HG02623 (cell line): ENCODE data around the gene TMEM225B.
"Not testable (repeated sequence)": the region's sequence is repeated elsewhere in the genome, so short reads cannot be mapped to it uniquely, and the experiment has no call there.

Experiments used
- ATAC-seq: cut with Tn5 transposase; IDR thresholded peaks from one replicate; pipeline ENCODE4 v1.9.1; 2021; ENCODE audit warnings: moderate library complexity; ENCODE audit not compliant: unreplicated experiment

TMEM225B gene, protein sequence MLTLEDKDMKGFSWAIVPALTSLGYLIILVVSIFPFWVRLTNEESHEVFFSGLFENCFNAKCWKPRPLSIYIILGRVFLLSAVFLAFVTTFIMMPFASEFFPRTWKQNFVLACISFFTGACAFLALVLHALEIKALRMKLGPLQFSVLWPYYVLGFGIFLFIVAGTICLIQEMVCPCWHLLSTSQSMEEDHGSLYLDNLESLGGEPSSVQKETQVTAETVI

DNA sequence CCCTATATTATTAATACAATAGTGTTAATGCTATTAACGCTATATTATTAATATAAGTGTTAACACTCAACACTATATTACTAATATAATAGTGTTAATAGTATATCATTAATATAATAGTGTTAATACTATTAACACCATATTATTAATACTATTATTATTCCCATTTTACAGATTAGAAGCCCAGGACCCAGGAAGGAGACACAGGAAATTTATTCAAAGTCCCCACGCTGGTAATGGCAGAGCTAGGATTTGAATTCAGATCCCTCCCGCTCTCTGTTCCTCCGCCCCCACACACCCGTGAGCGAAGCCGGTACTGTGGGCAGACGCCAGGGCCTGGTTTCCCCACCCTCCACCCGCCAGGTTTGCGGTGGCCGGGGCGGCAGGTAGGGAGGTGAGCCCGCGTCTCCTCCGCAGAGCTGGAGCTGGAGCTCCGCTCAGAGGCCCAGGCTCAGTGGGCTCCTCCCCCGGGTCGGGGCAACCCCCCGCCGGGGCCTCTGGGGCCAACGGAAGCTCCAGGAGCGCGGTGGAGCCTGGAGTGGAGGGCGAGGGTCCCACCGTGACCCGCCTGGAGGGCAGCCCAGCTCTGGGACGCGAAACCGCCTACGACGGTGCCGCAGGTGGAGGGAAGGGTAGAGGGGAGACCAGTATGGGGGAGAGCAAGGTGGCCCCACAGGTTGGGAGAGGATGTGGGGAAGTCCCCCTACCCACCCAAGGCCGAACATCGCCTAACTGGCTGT lies at the start of gene TMEM225B:
Gene TMEM225B (plus strand): TSS at position 506 of the 740 bp plus-strand sequence. CDS start 6,122 bp downstream, outside the sequence.
- no peak for ATAC-seq

DNA sequence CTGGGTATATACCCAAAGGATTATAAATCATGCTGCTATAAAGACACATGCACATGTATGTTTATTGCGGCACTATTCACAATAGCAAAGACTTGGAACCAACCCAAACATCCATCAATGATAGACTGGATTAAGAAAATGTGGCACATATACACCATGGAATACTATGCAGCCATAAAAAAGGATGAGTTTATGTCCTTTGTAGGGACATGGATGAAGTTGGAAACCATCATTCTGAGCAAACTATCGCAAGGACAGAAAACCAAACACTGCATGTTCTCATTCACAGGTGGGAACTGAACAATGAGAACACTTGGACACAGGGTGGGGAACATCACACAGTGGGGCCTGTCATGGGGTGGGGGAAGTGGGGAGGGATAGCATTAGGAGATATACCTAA lies 48.5 kb upstream of the TMEM225B start:
- not testable (repeated sequence) for ATAC-seq

DNA sequence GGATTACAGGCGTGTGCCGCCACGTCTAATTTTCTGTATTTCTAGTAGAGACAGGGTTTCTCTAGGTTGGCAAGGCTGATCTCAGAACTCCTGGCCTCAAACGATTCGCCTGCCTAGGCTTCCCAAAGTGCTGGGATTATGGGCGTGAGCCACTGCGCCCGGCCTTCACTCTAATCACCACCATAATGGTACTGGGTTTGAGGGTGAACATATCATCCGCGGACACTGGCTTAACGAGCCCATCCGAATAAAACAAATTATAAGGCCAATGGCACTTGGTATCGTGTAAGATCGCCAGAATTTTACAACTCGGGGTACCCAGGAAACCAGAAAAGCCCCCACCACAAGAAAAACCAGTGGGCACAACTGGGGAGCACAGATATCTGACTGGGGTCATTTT lies 46.7 kb upstream of the TMEM225B start:
- ATAC-seq = no peak

DNA sequence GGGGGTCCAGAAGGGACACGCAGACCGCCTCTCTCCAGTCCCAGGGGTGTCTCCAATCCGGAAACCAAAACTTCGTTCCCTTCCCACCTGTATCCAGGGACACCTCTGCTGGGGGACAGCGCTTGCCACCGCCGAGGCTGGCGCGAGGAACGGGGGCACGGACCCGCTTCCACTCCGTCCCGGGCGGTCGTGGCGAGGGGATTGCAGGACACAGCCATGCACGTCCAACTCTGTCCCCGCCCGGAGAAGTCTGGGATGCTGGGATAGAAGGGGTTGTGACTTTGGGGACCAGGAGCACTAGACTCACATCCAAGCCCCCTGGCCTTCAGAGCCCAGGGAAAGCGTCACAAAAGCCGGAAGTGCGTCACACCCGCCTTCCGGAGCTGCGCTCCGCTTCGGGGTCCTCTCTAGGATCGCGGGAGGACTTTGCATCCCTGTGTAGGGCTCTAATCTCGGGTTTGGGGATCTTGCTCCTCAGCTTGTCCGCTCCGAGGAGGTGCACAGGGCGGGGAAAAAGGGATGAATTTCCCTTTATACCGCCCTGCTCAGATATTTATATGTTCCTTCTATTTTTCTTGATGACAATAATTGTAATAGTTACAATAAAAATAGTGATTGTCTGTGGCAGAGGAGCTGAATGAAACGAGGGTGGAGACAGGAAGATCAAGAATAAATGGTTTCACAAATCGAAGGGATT lies 46.2 kb upstream of the TMEM225B start, which contains the start of gene FAM200A:
Gene FAM200A (minus strand): TSS at position 348 of the 697 bp plus-strand sequence. CDS start 3,707 bp downstream, outside the sequence.
- peak; percentile 97 for ATAC-seq

DNA sequence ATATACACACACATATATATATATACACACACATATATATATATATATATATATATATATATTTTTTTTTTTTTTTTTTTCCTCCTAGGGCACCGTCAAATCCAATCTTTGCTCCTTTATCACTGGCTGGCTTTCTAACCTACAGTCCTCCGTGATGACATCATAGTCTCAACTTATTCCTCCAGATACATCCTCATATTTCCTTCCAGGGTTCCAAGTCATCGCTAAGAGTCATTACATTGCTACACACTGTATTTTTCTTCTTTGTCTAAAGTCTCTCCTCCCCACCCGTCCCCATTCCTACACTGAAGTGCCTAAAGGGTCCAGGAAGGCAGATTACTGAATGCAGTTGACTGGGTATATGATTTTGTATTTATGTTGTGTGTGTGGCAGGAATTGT lies 45.0 kb upstream of the TMEM225B start:
- ATAC-seq = no peak

DNA sequence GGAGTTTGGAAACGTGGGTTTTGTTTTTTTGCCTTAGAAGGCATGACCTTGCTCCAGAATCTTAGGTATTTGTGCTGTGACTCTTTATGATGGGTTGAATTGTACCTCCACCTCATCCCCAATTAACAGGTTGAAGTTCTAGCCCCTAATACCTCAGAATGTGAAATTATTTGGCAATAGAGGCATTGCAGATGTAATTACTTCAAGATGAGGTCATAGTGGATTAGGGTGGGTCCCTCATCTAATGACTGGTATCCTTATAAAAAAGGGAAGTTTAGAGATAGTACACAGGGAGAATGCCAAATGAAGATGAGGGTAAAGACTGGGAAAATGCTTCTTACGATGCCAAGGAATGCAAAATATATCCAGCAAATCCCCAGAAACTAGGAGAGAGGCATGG lies 43.1 kb upstream of the TMEM225B start:
- no peak for ATAC-seq

- no peak for ATAC-seq
Observed at GRCh38 chr7:99557196-99557607, 40.9 kb upstream of the TMEM225B start.

DNA sequence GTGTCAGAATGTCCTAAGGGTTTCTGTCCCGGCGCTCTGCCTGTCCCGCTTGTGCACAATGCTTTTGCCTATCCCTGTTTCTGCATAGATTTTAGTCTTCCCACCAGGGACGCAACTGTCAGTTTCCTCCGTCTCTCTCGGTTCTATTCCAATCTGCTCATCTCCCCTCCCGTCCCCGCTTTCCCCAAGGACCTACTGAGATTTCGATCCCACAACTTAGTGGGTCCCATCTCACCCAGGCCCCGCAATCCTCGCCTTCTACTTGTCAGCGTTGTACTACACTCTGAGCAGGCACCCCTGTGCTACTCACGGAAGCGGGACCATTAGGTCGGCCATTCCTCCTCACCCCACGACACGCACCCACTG lies 40.1 kb upstream of the TMEM225B start:
- ATAC-seq = peak; percentile 38

DNA sequence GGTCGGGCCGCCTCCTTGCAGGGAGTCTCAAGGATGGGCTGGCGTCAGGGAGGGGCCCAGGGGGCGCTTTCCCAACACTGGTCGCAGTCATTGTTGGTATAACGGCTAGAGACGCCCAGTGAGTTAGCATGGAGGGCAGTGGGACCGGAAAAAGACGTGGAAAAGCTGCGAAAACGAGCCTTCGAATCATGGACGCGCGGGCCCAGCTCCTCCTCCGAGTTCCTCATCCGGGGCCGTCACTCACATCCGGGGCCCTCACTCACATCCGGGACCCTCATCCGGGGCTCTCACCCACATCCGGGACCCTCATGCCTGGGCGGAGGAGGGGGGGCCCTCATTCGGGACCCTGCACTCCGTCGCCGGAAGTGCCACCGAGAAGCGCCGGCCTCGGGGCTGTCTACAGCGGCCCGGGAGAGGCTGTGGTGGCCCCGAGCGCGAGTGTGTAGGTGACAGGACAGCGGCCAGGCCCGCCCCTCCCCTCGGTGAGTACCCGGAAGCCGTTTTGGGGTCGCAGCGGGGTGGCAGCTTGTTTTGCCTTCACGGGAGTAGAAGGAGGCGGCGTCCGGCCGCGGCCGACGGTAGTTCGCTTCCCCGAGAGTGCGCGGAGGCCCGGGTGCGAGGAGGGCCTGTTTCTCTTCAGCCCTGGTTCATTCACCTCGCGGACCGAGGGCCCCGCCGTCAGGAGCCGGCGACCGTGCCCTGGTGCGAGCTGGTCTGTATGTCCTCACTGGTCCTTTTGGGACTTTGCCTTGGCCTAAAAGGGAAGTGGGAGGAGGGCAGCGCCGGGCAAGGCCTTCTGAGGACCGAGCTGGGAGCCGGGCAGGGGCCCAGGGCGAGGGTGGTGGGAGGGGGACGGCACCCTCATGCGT lies 39.5 kb upstream of the TMEM225B start, which contains the start of gene ZNF655:
Gene ZNF655 (plus strand): TSS at position 337 of the 869 bp plus-strand sequence. CDS start 1,918 bp downstream, outside the sequence.
- ATAC-seq = peak; percentile 74

DNA sequence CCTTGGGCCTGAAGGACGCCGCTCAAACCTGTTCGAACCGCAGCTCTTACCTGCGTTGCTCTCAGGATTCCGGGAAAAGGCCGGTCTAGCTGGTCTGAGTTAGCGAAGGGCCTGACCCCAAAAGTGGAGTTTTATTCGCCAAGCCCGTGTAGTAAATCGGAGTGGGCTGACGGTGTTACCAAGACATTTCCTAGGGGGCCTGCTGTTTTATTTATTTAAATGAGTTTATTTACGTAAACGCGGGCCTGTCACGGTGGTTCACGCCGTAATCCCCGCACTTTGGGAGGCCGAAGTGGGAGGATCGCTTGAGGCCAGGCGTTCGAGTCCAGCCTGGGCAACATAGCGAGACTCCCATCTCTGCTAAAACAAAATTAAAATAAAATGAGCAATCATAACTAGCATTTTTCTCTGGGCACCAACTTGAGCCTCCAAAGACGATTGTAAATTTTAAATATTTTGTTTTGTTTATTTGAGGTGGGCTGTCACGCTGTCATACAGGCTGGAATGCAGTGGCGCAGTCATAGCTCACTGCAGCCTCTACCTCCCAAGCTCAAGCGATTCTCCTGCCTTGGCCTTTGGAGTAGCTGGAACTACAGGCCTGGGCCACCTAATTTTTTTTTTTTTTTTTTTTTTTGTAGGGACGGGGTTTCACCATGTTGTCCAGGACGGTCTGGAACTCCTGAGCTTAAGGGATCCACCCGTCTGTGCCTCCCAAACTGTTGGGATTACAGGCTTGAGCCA lies 38.7 kb upstream of the TMEM225B start:
- no peak for ATAC-seq

- ATAC-seq = no peak
Observed at GRCh38 chr7:99560834-99561736, 37.0 kb upstream of the TMEM225B start.

DNA sequence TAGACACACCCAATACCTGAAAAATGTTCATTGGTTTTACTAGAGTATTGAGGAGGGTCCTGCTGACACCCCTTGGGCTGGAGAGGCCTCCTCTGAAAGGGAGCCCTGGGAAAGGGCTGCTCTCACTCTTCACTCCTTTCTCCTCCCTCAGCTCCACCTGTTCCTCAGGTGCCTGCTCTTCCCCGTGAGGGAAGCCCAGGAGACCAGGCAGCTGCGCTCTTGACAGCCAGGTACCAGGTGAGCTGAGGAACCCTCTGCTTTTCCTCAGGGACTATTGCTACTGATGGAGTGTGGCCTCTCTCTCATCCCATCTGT lies 36.4 kb upstream of the TMEM225B start:
- no peak for ATAC-seq

DNA sequence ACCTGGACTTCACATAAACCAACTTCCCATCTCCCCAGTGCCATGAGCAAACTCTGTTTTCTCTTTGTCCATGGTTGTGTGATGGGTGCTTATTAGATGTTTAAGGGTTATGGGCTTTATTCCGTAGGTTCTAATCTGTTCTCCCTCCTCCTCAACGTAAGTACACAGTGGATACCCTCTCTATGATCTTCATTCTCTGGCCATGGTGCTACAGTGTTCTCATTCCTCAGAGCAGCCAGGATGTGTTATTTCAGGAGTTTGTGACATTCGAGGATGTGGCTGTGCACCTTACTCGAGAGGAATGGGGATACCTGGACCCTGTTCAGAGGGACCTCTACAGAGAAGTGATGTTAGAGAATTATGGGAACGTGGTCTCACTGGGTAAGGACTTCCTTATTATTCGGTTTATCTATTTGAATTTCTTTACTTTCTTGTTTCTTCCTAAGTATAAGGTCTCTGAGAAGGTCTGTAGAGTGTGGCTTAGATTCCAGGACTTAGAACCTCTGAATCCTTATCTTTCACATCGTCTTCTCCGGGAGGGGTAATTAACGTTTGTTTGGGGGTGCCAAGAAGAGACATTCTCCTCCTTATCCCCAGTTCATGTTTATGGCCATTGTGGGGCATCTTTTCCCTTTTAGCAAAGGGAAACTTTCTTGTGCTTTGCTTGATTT lies 35.8 kb upstream of the TMEM225B start:
- ATAC-seq = no peak

- ATAC-seq = no peak
Observed at GRCh38 chr7:99562832-99563231, 35.2 kb upstream of the TMEM225B start.

- no peak for ATAC-seq
Observed at GRCh38 chr7:99563650-99564049, 34.4 kb upstream of the TMEM225B start.

- not testable (repeated sequence) for ATAC-seq
Observed at GRCh38 chr7:99568770-99569169, 29.3 kb upstream of the TMEM225B start.

- ATAC-seq = no peak
Observed at GRCh38 chr7:99571768-99572167, 26.3 kb upstream of the TMEM225B start.

DNA sequence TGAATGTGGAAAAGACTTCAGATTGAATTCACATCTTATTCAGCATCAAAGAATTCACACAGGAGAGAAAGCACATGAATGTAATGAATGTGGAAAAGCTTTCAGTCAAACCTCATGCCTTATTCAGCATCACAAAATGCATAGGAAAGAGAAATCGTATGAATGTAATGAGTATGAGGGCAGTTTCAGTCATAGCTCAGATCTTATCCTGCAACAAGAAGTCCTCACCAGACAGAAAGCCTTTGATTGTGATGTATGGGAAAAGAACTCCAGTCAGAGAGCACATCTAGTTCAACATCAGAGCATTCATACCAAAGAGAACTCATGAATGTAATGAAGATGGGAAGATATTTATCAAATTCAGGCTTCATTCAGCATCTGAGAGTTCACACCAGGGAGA lies 24.8 kb upstream of the TMEM225B start:
- ATAC-seq = no peak

DNA sequence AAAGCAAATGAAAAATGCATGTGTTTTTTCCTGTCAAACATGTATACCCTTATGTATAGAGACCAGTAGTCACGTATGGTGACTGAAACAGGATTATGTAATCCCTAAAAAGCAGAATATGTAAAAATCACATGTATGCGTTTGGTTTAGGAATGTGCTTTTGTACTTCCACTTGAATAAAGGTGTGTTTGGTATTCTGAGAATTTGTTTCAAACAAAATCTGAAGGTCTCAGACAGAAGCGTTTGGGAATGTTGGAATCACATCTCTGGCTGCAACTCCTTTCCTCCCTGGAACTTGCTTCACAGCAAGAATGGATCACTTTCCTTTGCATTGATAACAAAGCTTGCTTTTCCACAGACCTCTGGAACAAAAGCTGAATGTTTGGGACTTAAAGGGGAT lies 21.8 kb upstream of the TMEM225B start:
- no peak for ATAC-seq
